Measurements from ENCODE around the gene CELA1.
"Not testable (repeated sequence)": the region's sequence is repeated elsewhere in the genome, so short reads cannot be mapped to it uniquely, and the experiment has no call there.

The CELA1 gene

DNA sequence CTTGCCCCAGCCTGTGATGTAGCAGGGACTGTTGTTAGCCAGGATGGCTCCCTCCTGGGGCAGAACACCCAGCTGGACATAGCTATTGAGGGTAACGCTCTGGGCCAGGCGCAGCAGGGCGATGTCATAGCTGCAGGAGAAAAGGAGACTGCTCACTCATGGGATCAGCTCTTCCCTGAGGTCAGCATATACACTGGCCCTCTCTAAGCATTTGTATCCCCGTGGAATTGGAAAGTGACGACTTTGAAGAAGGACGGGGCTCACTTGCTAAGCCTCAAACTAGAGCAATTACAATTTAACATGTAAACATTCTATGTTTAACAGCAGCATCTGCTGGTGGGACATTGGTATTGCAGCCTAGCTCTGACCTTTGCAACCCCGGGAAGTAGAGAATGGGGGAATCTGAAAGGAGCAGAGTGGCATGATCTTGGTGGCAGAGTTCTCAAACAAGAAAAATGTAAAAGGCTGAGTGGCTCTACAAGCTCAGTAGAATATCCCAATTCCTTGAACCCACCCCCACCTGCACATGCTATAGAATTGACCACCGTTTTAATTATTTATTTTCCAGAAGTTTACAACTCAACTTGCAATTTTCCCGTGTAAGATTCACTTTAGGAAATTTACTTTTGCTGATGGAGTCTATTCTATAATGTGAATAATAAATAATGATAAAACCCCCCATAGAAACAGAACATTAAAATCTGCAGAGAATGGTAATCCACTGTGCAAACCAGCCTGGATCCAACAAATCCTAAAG, 5.0 kb downstream of the CELA1 start:
- peak; percentile 79 to 80 for DNase-seq

DNA sequence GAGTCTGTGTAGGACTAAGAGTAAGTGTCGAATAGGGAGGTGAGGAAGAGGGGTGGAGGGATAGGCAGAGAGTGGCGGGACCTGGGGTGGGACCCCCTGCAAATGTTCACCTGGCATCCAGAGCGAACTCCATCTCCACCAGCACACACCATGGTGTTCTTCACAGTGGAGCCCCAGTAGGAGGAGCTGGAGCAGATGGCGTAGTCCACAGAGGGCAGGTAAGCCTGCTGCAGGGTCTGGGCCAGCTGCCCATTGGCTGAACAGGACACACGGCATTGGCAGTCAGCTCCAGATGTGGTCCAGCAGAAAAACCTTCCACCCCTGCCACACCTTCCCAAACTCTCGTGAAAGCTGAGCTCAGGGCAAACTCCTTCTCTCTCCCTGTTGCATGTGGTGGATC, 6.7 kb downstream of the CELA1 start:
- DNase-seq: no peak

DNA sequence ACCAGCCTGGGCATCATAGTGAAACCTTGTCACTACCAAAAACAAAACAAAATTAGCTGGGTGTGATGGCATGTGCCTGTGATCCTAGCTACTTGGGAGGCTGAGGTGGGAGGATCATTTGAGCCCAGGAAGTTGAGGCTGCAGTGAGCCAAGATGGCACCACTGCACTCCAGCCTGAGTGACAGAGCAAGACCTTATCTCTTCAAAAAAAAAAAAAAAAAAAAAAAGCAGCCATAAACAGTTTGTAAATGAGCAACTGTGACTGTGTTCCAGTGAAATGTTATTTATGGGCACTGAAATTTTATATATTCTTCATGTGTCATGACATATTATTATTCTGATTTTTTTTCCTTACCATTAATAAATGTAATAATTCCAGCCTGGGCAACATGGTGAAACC, 9.1 kb downstream of the CELA1 start:
- not testable (repeated sequence) for DNase-seq

DNA sequence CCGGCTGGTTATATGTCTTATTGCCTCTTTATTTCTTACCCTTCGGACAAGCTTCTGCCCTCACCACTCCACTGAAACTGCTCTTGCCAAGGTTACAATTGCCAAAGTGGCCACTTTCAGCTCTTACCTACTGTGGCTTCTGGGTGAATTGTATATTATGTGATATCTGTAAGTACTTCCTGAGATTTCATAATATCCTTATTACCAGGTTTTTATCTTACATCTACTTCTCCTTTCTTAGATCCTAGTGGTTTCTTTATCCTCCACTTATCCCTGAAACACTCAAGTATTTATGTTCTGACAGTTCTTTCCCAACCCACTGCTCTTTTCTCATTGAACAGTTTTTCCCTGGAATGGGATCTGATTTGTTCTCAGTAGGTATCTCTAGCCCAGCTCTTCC, 10.5 kb downstream of the CELA1 start:
- no peak for DNase-seq

DNA sequence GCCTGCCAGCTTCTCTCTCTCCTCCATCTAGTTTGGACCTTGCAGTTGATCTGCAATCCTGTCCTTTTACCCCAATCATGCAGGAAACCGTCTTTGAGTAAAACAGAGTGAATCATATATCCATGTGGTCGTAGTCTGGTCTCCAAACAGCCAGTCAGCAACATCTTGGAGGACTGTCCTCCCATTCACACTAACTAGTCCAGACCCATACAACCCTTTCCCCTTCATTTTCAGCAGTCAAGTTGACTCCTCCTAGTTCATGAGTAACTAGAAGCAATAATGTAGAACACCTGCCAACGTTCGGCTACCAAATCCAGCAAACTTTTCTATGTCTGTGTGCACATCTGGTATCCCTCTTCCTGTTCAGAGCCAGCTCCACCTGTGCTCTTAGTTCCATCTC, 11.7 kb downstream of the CELA1 start:
- DNase-seq: no peak

DNA sequence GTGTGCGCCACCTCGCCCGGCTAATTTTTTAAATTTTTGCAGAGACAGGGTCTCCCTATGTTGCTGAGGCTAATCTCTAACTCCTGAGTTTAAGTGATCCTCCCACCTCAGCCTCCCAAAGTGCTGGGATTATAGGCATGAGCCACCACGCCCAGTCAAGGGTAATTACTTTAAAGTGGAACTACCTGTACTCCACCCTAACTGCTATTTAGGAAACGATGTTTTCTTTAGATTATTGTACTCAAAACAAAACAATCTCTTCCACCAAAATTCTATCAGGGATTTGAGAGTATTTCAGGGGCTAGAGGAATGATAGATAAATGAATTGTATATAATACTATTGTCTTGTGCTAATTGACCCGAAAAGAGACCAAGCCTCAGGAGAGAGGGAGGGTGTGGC, 12.9 kb downstream of the CELA1 start:
- no peak for DNase-seq

DNA sequence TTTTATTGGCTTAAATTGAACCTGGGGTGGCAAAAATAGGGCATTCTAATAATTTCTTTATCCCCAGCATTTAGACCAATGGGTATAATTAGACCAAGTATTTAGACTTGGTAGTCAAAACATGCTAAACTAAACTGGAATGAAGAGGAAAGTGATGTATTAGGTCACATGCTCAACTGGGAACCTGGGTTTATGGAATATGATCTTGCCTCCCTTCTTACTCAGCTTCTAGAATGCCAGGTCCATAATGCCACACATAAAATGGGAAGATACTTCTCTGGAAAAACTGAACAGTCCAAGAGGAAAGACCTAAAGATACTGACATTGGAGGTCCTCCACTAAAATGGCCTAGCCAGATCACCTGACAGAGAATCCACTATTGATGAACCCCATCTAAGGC, 16.3 kb downstream of the CELA1 start:
- DNase-seq: no peak

DNA sequence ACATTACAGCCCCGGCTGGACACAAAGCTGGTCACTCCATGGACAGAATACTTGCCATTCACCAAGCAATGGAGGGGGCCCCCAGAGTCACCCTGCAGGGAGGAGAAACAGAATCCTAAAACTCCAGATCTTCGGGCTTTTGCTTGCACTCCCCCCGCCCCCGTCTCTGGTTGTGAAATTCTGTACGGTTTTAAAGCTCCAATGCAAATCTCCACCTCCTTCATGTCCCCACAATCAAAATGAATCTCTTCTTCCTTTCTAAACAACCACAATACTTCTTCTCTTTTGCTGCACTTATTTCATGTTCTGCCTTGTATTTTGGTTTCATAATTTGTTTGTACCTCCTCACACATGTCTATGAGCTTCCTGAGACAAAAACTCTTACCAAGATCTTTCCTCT, 16.7 kb downstream of the CELA1 start:
- no peak for DNase-seq

DNA sequence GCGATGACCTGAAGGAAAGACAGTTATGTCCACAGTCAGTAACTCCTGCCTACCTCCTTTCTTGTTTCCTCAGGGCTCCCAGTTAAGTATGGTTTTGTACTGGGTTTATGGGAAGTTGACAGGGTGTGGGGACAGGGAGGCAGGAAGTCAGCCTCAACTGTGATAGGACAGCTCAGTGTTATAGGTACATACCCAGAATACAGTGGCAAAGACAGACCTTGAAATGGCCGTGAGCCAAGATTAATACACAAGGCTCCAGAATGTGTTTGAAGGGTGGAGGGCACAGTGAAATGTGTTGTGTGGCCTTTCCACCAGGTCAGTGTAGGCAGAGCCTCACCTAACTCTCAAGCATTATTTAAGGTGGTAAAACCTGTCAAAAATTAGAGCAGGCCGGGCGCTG, 17.9 kb downstream of the CELA1 start:
- no peak for DNase-seq

DNA sequence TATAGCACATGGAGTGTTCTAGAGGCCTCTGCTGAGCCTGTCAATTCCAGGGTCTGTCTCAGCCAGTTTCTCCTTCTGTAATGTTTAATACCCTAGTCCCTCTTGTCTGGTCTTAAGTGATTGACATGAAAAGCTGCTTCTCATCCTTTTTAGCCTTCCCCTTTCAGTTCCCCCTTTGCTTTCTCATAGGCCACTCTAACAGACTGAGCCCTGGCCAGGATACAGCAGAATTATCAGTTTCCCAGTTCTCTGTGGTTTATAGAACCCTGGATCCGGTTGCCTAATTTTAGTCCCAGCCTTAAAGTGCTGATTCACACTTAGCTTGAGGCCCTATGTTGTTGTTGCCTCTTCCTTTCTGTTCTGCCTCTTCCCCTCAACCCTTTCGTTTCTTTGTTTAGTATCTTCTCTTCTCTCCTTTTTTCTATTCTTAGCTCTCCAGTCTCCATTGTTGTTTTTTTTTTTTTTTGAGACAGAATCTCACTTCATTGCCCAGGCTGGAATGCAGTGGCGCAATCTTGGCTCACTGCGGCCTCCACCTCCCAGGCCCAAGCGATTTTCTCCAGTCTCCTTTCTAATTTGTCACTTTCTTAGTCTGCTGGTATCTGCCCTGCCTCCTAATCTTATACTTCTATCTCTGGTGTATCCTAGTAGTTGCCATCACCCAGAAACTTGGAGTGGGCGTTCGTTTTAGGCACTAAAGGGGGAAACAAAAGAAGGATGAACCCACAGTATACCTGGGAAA, 19.6 kb downstream of the CELA1 start:
- DNase-seq: peak in 1 of 2 experiments; percentile 22

DNA sequence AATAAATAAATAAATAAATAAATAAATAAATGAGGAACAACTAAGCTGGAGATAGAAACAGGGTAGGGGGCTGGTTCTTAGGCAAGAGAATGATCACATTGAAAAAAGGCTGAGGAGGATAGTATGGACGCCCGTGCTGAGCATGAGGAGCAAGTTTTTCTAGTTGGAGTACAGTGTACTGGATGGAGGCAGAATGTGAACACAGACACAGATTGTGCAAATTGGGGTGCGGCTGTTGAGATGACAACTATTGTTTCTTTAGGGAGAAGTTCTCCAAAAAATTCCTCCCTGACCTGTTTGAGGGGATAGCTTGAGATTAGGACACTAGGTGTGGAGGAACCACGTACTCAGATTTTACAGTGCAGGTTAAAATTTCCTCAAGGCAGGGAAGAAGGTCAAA, 21.5 kb downstream of the CELA1 start:
- no peak for DNase-seq

DNA sequence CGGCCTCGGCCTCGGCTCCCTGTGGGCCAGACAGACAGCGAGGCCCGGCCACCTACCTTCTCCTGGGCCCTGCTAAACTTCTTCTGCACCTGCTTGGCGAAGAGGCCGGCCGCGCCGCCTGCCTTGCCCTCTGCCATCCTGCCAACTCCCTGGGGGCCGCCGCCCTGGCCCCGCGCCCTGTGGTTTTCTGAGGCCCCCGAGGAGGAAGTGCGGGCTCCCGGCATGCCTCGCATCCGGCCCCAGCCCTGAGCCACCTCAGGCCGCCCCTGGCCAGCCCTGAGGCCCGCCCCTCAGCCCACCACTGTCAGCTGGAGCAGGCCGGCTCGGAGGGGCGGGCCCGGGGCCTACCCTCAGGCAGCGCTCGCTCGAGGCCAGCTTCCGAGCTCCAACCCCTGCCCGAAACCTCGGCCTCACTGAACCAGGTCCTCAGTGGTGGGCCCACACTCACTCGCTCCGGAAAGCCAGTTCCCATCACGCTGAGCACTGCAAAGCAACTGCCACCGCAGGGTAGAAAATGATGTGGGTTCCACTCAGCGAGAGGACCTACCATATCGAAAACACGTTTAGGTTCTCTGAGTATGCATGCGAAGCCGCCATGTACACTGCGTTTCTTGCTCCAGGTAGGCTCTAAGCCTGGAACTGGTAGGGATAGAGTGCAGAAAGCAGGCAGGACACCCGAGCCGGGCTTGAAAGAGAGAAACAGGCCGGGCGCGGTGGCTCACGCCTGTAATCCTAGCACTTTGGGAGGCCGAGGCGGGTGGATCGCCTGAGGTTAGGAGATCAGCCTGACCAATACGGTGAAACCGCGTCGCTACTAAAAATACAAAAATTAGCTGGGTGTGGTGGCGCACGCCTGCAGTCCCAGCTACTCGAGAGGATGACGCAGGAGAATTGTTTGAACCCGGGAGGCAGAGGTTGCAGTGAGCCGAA, 22.2 kb downstream of the CELA1 start, which contains the start of gene BIN2:
Gene BIN2, minus strand, starts transcription at position 209 of the 930 bp plus-strand sequence. Its CDS starts 72 bp downstream, at position 137.
- peak; percentile 81 to 85 for DNase-seq

DNA sequence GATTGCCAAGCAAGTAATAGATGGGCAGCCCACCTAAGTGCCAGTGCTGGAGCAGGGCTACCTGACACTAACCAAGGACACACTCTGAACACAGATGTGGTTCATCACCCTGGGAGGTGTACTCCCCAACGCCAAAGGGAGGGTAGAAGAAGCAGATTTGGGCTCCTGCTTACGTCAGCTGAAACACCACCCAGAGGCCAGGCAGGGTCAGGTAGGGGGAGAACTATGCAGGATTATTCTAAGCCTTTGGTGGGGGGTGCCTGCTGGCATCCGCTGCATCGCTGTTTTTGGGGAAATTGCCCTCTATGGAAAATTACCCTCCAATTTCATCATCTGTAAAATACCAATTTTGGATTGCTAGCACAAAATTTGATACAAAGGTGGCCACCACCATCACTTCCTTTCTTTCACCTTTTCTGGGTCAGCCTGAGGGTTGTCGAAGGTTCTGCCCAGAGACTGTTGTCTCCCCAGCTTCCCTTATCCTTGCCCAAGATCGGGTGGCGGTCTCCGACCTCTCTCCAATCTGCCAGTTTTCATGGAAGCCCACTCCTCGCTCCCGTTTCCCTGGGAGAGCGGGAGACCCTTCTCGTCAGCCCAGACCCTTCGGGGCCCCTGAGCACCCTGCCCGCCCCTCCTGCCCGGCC, 23.0 kb downstream of the CELA1 start:
- peak; percentile 62 to 67 for DNase-seq

DNA sequence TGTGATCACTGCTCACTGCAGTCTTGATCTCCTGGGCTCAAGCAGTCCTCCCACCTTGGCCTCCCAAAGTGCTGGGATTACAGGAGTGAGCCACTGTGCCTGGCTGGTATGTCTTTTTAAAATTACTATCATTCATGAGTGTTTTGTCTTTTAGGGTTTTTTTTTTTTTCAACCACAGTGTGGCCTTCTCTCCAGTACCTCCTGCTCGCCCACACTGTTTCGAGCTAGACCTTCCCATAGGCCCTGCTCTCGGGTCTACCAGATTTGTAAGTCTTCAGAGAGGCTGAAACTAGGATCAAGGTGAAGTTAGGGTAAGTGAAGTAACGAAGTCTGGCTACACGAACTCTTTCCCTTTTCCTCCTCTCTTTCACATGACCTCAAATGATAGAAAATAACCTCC, 24.0 kb downstream of the CELA1 start:
- DNase-seq: peak; percentile 50 to 56

DNA sequence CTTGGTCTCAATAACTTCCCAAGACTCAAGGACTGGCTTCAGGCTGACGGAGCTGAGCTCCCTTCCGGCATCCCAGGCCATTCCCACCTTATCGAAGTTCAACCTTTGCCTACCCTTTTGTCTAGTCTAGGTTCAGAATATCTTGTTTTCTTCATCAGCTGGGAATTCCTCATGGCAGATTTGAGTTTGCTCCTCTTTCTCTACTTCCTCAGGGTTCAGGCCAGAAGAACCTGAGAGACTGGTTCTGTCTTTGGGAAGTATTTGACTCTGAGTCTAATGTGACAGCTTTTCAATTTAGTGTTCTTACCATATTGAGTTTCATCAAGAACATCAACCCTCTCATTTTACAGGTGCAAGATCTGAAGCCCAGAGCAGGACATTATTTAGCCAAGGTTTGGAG, 24.6 kb downstream of the CELA1 start:
- DNase-seq: no peak

DNA sequence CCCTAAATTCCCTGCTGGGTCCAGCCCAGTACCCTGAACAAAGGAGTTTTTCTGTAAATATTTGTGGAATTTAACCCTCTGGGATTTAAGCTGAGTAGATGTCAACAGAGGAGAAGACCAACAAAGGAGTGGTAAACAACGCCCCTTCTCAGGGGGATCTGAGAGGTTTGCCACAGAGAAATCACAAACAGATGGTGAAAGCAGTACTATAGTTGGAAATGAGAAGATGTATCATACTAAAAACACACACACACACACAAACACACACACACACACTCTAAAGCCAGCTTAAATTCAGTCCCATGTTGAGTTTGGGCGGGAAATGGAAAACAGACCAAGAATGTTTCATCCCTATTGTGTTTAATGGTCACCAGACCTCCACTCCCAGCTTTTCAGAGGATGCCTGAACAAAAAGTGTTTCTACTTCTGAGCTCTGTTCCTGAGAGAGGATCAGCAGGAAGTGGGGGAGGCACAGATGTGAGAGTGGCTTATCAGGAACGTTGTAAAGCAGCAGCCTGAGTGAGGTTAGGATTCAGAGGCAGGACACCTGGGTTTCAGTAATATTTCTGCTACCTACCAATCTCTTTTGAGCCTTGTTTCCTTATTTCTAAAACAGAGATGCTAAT, 25.7 kb downstream of the CELA1 start:
- DNase-seq: peak in 1 of 2 experiments; percentile 32

DNA sequence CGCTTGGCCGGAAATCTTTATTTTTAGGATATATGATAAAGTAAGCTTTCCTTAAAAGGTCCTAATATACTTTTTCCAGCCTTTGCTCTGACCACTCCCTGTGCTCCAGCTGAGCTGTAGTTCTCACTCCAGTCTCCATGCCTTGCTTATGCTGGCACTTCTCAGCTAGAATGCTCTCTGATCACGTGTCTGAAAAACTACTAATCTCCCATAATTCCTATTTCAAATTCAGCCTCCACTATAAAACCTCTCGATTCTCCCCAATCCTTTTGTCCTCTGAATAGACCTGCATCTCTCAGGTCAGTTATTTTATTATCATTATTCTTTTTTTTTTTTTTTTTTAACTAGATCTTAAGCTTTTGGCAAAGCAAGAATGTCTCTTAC, 26.2 kb downstream of the CELA1 start:
- DNase-seq: no peak

DNA sequence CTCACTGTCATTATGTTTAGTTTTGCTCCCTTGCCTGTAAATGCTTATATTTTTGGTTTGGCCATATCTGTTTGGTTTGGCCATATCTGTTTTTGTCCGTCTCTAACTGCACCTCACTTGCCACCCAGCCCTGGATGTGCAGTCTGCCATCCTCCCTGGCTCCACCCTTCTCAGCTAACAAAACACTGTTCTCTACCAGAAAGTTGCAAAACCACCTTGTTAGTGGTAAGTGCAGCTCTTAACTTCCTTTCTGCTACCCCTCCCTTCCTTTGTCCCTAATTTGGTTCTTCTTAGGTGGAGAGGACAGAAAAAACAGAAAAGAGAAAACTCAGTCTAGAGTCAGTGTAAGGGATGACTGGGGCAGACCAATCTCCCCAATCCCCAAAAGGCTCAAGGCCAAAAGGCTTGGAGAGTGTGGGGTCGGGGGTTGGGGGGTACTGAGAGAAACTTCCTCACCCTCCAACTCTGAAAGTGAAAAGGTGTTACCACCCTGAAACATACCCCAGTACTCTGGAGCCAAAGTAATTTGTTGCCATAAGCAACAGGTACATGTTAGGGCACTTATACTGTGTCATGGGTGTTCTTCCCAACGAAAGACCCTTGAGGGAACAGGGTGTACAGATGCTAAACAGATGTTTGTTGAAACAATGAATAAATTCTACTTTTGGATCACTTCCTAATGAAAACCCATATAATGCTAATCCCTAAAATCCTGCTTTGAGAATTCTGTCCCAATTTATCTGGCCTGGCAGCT, 27.5 kb downstream of the CELA1 start:
- peak in 1 of 2 experiments; percentile 23 for DNase-seq

DNA sequence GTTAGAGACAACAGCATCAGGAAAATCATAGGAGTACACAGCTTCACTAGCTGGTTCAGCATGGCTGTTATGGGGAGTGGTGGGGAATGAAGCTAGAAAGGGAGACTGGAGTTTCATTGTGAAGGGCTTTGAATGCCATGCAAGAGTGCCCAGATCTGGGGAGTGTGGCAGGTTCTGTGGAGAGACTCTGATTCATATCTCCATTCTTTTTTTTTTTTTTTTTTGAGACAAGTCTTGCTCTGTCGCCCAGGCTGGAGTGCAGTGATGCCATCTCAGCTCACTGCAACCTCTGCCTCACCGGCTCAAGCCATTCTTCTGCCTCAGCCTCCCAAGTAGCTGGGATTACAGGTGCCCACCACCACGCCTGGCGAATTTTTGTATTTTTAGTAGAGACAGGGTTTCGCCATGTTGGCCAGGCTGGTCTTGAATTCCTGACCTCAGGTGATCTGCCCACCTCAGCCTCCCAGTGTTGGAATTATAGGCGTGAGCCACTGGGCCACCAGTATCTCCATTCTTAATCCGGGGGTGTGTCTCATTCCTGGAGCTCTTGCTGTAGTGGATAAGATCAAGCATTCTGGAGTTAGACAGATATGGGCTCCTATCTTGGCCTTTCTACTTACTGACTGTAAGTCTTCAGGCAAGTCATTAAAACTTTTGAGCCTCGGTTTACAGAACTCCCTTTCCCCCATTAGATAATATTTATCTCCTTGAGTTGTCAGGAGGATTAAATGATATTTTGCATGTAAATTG, 28.2 kb downstream of the CELA1 start:
- peak in 1 of 2 experiments; percentile 21 for DNase-seq

DNA sequence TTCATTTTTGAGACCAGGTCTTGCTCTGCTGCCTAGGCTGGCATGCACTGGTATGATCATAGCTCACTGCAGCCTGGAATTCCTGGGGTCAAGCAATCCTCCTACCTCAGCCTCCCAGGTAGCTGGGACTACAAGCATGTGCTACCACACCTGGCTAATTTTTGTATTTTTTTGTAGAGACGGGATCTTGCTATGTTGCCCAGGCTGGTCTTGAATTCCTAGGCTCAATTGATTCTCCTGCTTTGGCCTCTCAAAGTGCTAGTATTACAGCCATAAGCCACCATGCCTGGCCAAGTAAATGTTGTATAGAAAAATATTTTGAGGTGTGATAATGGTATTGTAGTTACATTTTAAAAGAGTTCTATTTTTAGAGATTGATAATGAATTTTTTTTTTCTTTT, 35.1 kb downstream of the CELA1 start:
- no peak for DNase-seq

Data from activated T-cell treated with anti-CD3 and anti-CD28 coated beads, Interleukin-2, amount 50 U/mL, for 48 hours (primary cell).